ENCODE data around the gene SUZ12. TPM values are rescaled to one million over a fixed set of nuclear protein-coding genes. Genes with fewer than 3 reads are reported as not detected.

Gene SUZ12
- total and polyA plus RNA-seq, 2 of the 4 experiments (the other 2 are of a cell fraction): 12.2 to 12.3 TPM

DNA sequence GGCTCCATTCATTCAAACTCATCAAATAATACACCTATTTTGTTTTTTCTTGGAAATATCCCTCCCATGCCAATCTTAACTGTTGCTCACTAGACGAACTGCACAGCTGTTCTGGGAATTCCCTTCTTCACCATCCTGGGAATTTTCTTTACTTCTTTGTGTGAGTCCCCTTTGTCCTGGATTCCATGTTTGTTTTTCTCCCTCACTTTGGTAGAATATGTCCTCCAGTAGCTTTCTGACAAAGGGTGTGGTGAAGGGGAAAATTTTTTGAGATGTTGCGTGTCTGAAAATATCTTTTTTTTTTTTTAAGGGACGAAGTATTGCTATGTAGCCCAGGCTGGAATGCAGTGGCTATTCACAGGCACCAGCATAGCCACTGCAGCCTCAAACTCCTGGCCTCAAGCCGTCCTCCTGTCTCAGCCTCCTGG lies 18.1 kb upstream of the SUZ12 start:
- CTCF ChIA-PET: no interaction called here
- TF ChIP-seq, protein P1, sequence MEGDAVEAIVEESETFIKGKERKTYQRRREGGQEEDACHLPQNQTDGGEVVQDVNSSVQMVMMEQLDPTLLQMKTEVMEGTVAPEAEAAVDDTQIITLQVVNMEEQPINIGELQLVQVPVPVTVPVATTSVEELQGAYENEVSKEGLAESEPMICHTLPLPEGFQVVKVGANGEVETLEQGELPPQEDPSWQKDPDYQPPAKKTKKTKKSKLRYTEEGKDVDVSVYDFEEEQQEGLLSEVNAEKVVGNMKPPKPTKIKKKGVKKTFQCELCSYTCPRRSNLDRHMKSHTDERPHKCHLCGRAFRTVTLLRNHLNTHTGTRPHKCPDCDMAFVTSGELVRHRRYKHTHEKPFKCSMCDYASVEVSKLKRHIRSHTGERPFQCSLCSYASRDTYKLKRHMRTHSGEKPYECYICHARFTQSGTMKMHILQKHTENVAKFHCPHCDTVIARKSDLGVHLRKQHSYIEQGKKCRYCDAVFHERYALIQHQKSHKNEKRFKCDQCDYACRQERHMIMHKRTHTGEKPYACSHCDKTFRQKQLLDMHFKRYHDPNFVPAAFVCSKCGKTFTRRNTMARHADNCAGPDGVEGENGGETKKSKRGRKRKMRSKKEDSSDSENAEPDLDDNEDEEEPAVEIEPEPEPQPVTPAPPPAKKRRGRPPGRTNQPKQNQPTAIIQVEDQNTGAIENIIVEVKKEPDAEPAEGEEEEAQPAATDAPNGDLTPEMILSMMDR (conservative IDR thresholded peaks at IDR 0.05; ENCODE audit: low read depth, low read length): no peak
- TF ChIP-seq RAD21 (IDR thresholded peaks at IDR 0.05; ENCODE audit: low read length) (no peak), MXI1 (IDR thresholded peaks at IDR 0.05; ENCODE audit: borderline replicate concordance, low read depth, low read length) (no peak), FOS (IDR thresholded peaks at IDR 0.05; ENCODE audit: low read depth, low read length) (no peak), CEBPB (IDR thresholded peaks at IDR 0.05; ENCODE audit: low read depth, low read length) (no peak), MAZ (IDR thresholded peaks at IDR 0.05; ENCODE audit: borderline replicate concordance, low read depth, low read length) (no peak), SMC3 (IDR thresholded peaks at IDR 0.05; ENCODE audit: low read depth, low read length) (no peak), BHLHE40 (IDR thresholded peaks at IDR 0.05; ENCODE audit: low read depth, low read length) (no peak), RCOR1 (IDR thresholded peaks at IDR 0.05; ENCODE audit: insufficient replicate concordance, low read length) (no peak), POLR2A (IDR thresholded peaks at IDR 0.05; ENCODE audit: low read depth, low read length) (no peak), NFE2L2 (IDR thresholded peaks at IDR 0.05; ENCODE audit: low read depth, low read length) (no peak), RFX5 (IDR thresholded peaks at IDR 0.05; ENCODE audit: low read depth, low read length) (no peak), CHD1 (IDR thresholded peaks at IDR 0.05; ENCODE audit: low read depth, low read length) (no peak), MAFK (IDR thresholded peaks at IDR 0.05; ENCODE audit: low read depth, low read length) (no peak)
- TF ChIP-seq, protein P2, sequence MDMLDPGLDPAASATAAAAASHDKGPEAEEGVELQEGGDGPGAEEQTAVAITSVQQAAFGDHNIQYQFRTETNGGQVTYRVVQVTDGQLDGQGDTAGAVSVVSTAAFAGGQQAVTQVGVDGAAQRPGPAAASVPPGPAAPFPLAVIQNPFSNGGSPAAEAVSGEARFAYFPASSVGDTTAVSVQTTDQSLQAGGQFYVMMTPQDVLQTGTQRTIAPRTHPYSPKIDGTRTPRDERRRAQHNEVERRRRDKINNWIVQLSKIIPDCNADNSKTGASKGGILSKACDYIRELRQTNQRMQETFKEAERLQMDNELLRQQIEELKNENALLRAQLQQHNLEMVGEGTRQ (IDR thresholded peaks at IDR 0.05; ENCODE audit: low read depth, low read length): no peak
- TF ChIP-seq, protein P3, sequence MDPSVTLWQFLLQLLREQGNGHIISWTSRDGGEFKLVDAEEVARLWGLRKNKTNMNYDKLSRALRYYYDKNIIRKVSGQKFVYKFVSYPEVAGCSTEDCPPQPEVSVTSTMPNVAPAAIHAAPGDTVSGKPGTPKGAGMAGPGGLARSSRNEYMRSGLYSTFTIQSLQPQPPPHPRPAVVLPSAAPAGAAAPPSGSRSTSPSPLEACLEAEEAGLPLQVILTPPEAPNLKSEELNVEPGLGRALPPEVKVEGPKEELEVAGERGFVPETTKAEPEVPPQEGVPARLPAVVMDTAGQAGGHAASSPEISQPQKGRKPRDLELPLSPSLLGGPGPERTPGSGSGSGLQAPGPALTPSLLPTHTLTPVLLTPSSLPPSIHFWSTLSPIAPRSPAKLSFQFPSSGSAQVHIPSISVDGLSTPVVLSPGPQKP (IDR thresholded peaks at IDR 0.05; ENCODE audit: borderline replicate concordance, low read depth, low read length): no peak
- Histone ChIP-seq H3K27me3 (ENCODE audit: control insufficient read depth, insufficient read depth, low read length) (no peaks in the 10 kb centered on the region), H2BK20ac (ENCODE audit: low read depth, low read length) (no peak overlapping the region), H3K56ac (ENCODE audit: extremely low read depth, insufficient read depth, low read length) (no peak overlapping the region), H3K4ac (ENCODE audit: low read depth, low read length) (no peak overlapping the region), H4K5ac (ENCODE audit: low read depth, low read length) (no peak overlapping the region), H3K14ac (replicated peaks; ENCODE audit: low read depth, low read length) (0 out of 2 replicates have a peak overlapping the region, but pooled peaks have one; percentile 1), H2BK5ac (ENCODE audit: low read depth, low read length, poor library complexity, severe bottlenecking) (no peak overlapping the region), H2BK15ac (ENCODE audit: low read depth, low read length) (no peak overlapping the region), H3K9ac (ENCODE audit: low read depth, low read length) (no peak overlapping the region), H4K8ac (ENCODE audit: low read depth in 2 of 2, low read length in 2 of 2) (no peak overlapping the region), H2AFZ (replicated peaks; ENCODE audit: low read length, poor library complexity) (no peak overlapping the region), H3K9me1 (ENCODE audit: insufficient read depth, low read length) (no peaks in the 10 kb centered on the region), H3K27ac (ENCODE audit: insufficient read depth, low read length) (no peak overlapping the region), H2AK9ac (replicated peaks; ENCODE audit: low read depth, low read length, poor library complexity) (no peak overlapping the region), H3K79me1 (ENCODE audit: low read depth in 1 of 2, low read length in 2 of 2) (no peaks in the 10 kb centered on the region), H3K4me3 (ENCODE audit: insufficient read depth, low read depth, low read length) (no peak overlapping the region), H4K91ac (ENCODE audit: insufficient read depth, low read depth, low read length) (no peak overlapping the region), H3K4me1 (ENCODE audit: control insufficient read depth, insufficient read depth, low read length) (peaks cover 8% of the 10 kb centered on the region), H4K20me1 (ENCODE audit: insufficient read depth, low read length) (no peaks in the 10 kb centered on the region), H3K9me3 (ENCODE audit: control insufficient read depth, insufficient read depth, low read length) (no peaks in the 10 kb centered on the region), H2AK5ac (ENCODE audit: low read depth, low read length) (no peak overlapping the region), H2BK120ac (ENCODE audit: low read depth, low read length) (peak overlapping the region; percentile 44; the same call in 1 of the 2 replicates), H3K18ac (ENCODE audit: low read depth, low read length) (no peak overlapping the region), H3K4me2 (ENCODE audit: low read depth, low read length) (no peak overlapping the region), H3K23ac (ENCODE audit: low read depth, low read length) (no peak overlapping the region), H3K36me3 (ENCODE audit: control insufficient read depth, insufficient read depth, low read length) (no peaks in the 10 kb centered on the region)
- no CpG with 5 or more reads among the region's 4 CpGs for WGBS, 2 experiments (ENCODE audit: extremely low coverage in 2 of 2, insufficient read length in 1 of 2)
- BruUV-seq (replicated peaks): no TSS peak
- intact Hi-C loops (cut with micrococcal nuclease): no loop called here
- DNase-seq (peak; percentile 28), ATAC-seq (ENCODE audit: low read depth) (no peak)
- dilution Hi-C loops (cut with HindIII; ENCODE audit: low sequenced_read_pairs, unreplicated experiment): no loop called here
- in situ Hi-C loops (cut with MboI; ENCODE audit: low sequenced_read_pairs): no loop called here
- POLR2A ChIA-PET (ENCODE audit: unreplicated experiment): no interaction called here

Data from IMR-90 (cell line).